HepG2 (cell line): ENCODE data around the gene EVA1A. TPM values are rescaled to one million over a fixed set of nuclear protein-coding genes. Genes with fewer than 3 reads are reported as not detected.

Experiments used
- ATAC-seq: fragments of 200-7000 bp; cut with Tn5 transposase; 3 replicates; pipeline ENCODE4 v1.9.1; 2020; ENCODE audit warnings: mild to moderate bottlenecking, moderate library complexity
- BruUV-seq: library from RNA; stranded (reverse); fragments of 400-500 nt; replicated peaks from 2 replicates; lab custom pipeline; 2021; lab: Mats Ljungman, UMichigan
- CTCF ChIA-PET: fragments of 300-600 bp; formaldehyde crosslinking; extraction: SDS; loops from one replicate; lab custom pipeline; 2021; ENCODE audit warnings: low total read pairs, inconsistent platforms, low intra/inter-chr PET ratio; lab: Yijun Ruan, JAX
- POLR2A ChIA-PET: fragments of 350-600 bp; sonication (Branson Sonifier 250); formaldehyde crosslinking; loops from one replicate; lab custom pipeline; 2020; ENCODE audit warnings: antibody characterized with exemption, inconsistent platforms; lab: Yijun Ruan, JAX
- DNase-seq: peaks from one replicate; pipeline ENCODE4 v3.0.0-alpha.2; 2015; ENCODE audit warnings: low spot score
- FAIRE-seq: peaks from 3 replicates; lab custom pipeline; 2011; peaks lifted over from hg19 to GRCh38; lab: Jason Lieb, UNC
- H2AFZ ChIP-seq: one replicate; pipeline ENCODE4 v1.6.1; 2011; ENCODE audit warnings: low read length, inconsistent platforms
- H3K27ac ChIP-seq: fragments of 300-600 bp; 3 replicates; pipeline ENCODE4 v1.8.0; 2011; ENCODE audit warnings: mixed run types, mild to moderate bottlenecking, mixed read lengths, low read length, inconsistent platforms; ENCODE audit not compliant: insufficient read depth; ENCODE audit errors: extremely low read length
- H3K27me3 ChIP-seq, 2 experiments: fragments of 200-600 bp in 1 of 2; 2 replicates in 1 of 2; 3 replicates in 1 of 2; pipeline versions ENCODE4 v1.6.0 to v1.8.0; 2011; ENCODE audit warnings: low read length in 2 of 2, mild to moderate bottlenecking in 2 of 2, moderate library complexity in 2 of 2, inconsistent platforms in 1 of 2; ENCODE audit not compliant: insufficient read depth in 2 of 2, control insufficient read depth in 1 of 2
- H3K36me3 ChIP-seq, 2 experiments: fragments of 200-600 bp in 1 of 2; replicated peaks in 1 of 2; 2 replicates in 1 of 2; 3 replicates in 1 of 2; pipeline versions ENCODE4 v1.5.1 to v1.8.0; 2011; ENCODE audit warnings: low read length in 2 of 2, inconsistent platforms in 1 of 2; ENCODE audit not compliant: insufficient read depth in 2 of 2, control insufficient read depth in 1 of 2
- H3K4me1 ChIP-seq: 2 replicates; pipeline ENCODE4 v1.5.1; 2012; ENCODE audit warnings: low read length, inconsistent platforms; ENCODE audit not compliant: insufficient read depth
- H3K4me2 ChIP-seq: 2 replicates; pipeline ENCODE4 v1.6.0; 2011; ENCODE audit warnings: low read depth, low read length, inconsistent platforms
- H3K4me3 ChIP-seq, 3 experiments: fragments of 200-600 bp in 1 of 3; sonication (generic), shearing (Covaris generic) in 1 of 3; replicated peaks in 1 of 3; 2 replicates each; pipeline ENCODE4 v1.5.1; 2011 to 2016; ENCODE audit warnings: low read length in 3 of 3, inconsistent platforms in 2 of 3, low read depth in 2 of 3, mild to moderate bottlenecking in 2 of 3, control low read depth in 1 of 3, mixed read lengths in 1 of 3; ENCODE audit not compliant: insufficient read depth in 1 of 3
- H3K79me2 ChIP-seq: one replicate; pipeline ENCODE4 v1.6.1; 2011; ENCODE audit warnings: low read length, inconsistent platforms; ENCODE audit not compliant: insufficient read depth
- H3K9ac ChIP-seq: 2 replicates; pipeline ENCODE4 v1.6.0; 2011; ENCODE audit warnings: mild to moderate bottlenecking, low read depth, low read length, inconsistent platforms; ENCODE audit not compliant: insufficient read depth
- H3K9me3 ChIP-seq: 2 replicates; pipeline ENCODE4 v1.5.1; 2012; ENCODE audit warnings: mild to moderate bottlenecking, low read length
- H4K20me1 ChIP-seq: 2 replicates; pipeline ENCODE4 v1.6.0; 2011; ENCODE audit warnings: inconsistent platforms, mild to moderate bottlenecking, low read length, moderate library complexity; ENCODE audit not compliant: insufficient read depth
- CC2D1A ChIP-seq: sonication (generic); formaldehyde crosslinking; IDR thresholded peaks from 2 replicates; pipeline ENCODE4 v1.8.1; 2023; ENCODE audit warnings: mild to moderate bottlenecking, missing genetic modification reagents
- DZIP1 ChIP-seq: sonication (generic); formaldehyde crosslinking; IDR thresholded peaks from 2 replicates; pipeline ENCODE4 v1.5.0; 2020; ENCODE audit warnings: mild to moderate bottlenecking, missing genetic modification reagents
- FOXP1 ChIP-seq, 2 experiments: fragments of 450-650 bp in 1 of 2; IDR thresholded peaks; 2 replicates each; pipeline ENCODE4 v1.6.1; 2017 to 2018; ENCODE audit warnings: antibody characterized with exemption in 1 of 2
- JUND ChIP-seq: sonication (generic); formaldehyde crosslinking; IDR thresholded peaks from 2 replicates; pipeline ENCODE4 v1.8.0; 2022; ENCODE audit warnings: mild to moderate bottlenecking, missing genetic modification reagents
- RAD21 ChIP-seq: fragments of 450-650 bp; formaldehyde crosslinking; IDR thresholded peaks from 2 replicates; pipeline ENCODE4 v1.5.0; 2020; ENCODE audit warnings: mild to moderate bottlenecking
- REST ChIP-seq, 2 experiments: IDR thresholded peaks; 2 replicates each; pipeline ENCODE4 v1.6.1; 2011 to 2012; ENCODE audit warnings: low read length in 2 of 2, borderline replicate concordance in 1 of 2, low read depth in 1 of 2, mild to moderate bottlenecking in 1 of 2, moderate library complexity in 1 of 2
- SAP130 ChIP-seq: IDR thresholded peaks from 2 replicates; pipeline ENCODE4 v1.6.1; 2016; ENCODE audit warnings: low read depth
- SMC3 ChIP-seq: IDR thresholded peaks from 2 replicates; pipeline ENCODE4 v1.6.1; 2011; ENCODE audit warnings: low read length, improper control_type of control experiment
- STAG1 ChIP-seq: sonication (generic); formaldehyde crosslinking; IDR thresholded peaks from 2 replicates; pipeline ENCODE4 v1.4.0; 2020; ENCODE audit warnings: missing genetic modification reagents
- TCF7L2 ChIP-seq: IDR thresholded peaks from 2 replicates; pipeline ENCODE4 v1.6.1; 2011; ENCODE audit warnings: mild to moderate bottlenecking, low read depth, low read length, moderate library complexity
- ZNF143 ChIP-seq: sonication (generic); formaldehyde crosslinking; IDR thresholded peaks from 2 replicates; pipeline ENCODE4 v1.4.0; 2020; ENCODE audit warnings: missing genetic modification reagents
- ZNF335 ChIP-seq: sonication (generic); formaldehyde crosslinking; IDR thresholded peaks from 2 replicates; pipeline ENCODE4 v1.4.0; 2020; ENCODE audit warnings: missing genetic modification reagents
- ZNF460 ChIP-seq: sonication (generic); formaldehyde crosslinking; IDR thresholded peaks from 2 replicates; pipeline ENCODE4 v1.5.1; 2020; ENCODE audit warnings: missing genetic modification reagents, mild to moderate bottlenecking, borderline replicate concordance
- ZNF572 ChIP-seq: sonication (generic); formaldehyde crosslinking; IDR thresholded peaks from 2 replicates; pipeline ENCODE4 v1.5.1; 2020; ENCODE audit warnings: mild to moderate bottlenecking, missing genetic modification reagents
- ZNF615 ChIP-seq: sonication (generic); formaldehyde crosslinking; IDR thresholded peaks from 2 replicates; pipeline ENCODE4 v1.5.0; 2020; ENCODE audit warnings: mild to moderate bottlenecking, missing genetic modification reagents, borderline replicate concordance
- WGBS: methylation state at CpG from one replicate; pipeline ENCODE4 v1.1.6; 2017; ENCODE audit warnings: low lambda C conversion rate; 5-methylcytosine and 5-hydroxymethylcytosine counted together
- in situ Hi-C: cut with HindIII; loops from 2 replicates; pipeline ENCODE4 v1.10.0; 2017; ENCODE audit warnings: low pct_unique_long_range_greater_than_20kb; ENCODE audit not compliant: extremely low pct_ligation_motif_present
- intact Hi-C: fragments of 100-400 bp; cut with micrococcal nuclease; formaldehyde crosslinking; loops from one replicate; pipeline ENCODE4 v1.10.0; 2022; ENCODE audit not compliant: unreplicated experiment
- polyA plus RNA-seq, 8 experiments: library from polyadenylated mRNA; depleted of rRNA in 3 of 8; stranded (reverse) in 7 of 8; unstranded in 1 of 8; fragments of >200 nt; fragmentation: Illumina TruSeq in 4 of 8; extraction: Trizol in 4 of 8; gene quantifications; 2 replicates each; pipeline versions ENCODE4 v1.2.1 to v1.2.3, GENCODE V29; 2011 to 2016; ENCODE audit warnings: low read depth in 4 of 8, missing spikeins in 1 of 8, mixed read lengths in 1 of 8; ENCODE audit not compliant: insufficient read depth in 1 of 8
- total RNA-seq, 5 experiments: library from RNA; depleted of rRNA; stranded (reverse); fragments of >200 nt; fragmentation: Illumina TruSeq; extraction: Trizol; gene quantifications; 2 replicates each; pipeline ENCODE4 v1.2.3, GENCODE V29; 2016; ENCODE audit warnings: low read depth in 1 of 5

EVA1A gene
- total and polyA plus RNA-seq, 2 of the 13 experiments (the other 11 are each of a cell fraction or from before 2014, with no cell fraction given) = 57.5 to 57.8 TPM

DNA sequence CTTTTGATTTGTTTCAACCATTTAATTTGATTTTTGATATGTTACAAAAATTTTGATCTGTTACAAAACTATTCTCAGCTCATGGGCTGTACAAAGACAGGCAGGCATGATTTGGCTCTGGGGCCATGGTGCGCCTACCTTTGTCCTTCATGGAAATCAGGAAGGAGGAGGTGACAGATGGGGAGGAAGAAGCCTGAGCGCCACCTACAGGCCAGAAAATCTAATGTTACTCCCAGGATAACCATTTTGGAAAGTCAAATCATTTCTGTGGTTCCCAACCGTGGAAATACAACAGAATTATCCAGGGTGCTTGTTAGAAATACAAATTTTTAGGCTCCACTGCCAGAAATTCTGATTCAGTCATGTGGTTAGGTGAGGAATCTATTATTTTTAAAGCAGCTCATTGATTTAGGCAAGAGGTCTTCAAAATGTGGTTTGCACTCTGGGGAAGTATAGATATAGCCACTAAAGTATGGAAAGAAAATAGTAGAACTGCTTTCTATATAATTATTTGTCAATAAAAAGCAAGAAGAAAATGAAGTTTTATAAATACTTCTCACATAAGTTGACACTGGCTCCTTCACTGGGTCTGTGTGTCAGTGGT, 93.9 kb downstream of the EVA1A start (continued):
- TF ChIP-seq REST (IDR thresholded peaks at IDR 0.05; ENCODE audit: borderline replicate concordance in 1 of 2, low read depth in 1 of 2, low read length in 2 of 2) (no peak), TCF7L2 (no peak), ZNF143 (CRISPR knock-in tag) (no peak), ZNF572 (CRISPR knock-in tag) (no peak), ZNF615 (CRISPR knock-in tag) (0 out of 2 replicates have a peak, but pooled peaks have one; percentile 45)
- TF ChIP-seq, all 625 proteins: peak for 12

DNA sequence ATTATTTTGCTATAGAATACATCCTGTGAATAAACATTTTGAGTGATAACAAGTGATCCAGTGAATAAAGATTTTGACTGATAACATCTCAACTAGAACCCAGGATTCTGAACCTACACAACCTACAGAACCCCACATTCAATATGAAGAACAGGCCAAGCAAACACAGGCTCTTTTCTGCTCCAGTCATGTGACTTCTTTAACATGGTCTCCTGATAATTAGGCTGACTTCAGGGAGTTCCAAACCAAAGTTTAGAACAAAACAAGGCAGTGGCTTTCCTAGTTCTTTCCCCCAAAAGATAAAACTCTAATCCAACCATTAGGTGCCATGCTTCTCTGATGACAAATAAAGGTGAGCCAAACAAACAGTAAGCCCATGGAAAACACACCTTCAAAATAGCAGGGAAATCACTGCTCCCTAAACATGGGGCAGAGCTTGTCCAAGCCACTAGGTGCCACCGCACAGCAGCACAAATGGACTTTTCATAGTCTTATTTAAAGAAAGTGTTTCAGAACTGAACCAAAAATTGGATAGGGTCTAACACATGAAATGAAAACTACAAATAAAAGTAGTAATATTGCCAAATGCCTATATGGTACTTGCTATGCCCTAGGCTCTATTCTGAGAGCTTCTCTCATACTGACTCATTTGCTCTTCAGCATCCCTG, 95.3 kb downstream of the EVA1A start:
- CTCF ChIA-PET = interaction anchor here (1.7 to 5.8 kb wide), 4 partner anchors 16 to 162 kb away, joined by 3 to 144 read pairs (median 52); no protein-coding TSS in a partner anchor
- H2AFZ ChIP-seq = no peak overlapping the region
- intact Hi-C loops = loop anchor here (2.0 kb wide), 1 partner anchor 57 kb away; no protein-coding TSS in a partner anchor
- no peaks in the 10 kb centered on the region for H3K9me3 ChIP-seq
- DNase-seq (peak; percentile 61), FAIRE-seq (peak; percentile 15), ATAC-seq (peak; percentile 88)
- no peak overlapping the region for H3K4me3 ChIP-seq
- H4K20me1 ChIP-seq = no peaks in the 10 kb centered on the region
- no peak overlapping the region for H3K9ac ChIP-seq
- no TSS peak for BruUV-seq
- H3K79me2 ChIP-seq = no peaks in the 10 kb centered on the region
- H3K36me3 ChIP-seq = no peaks in the 10 kb centered on the region
- H3K27me3 ChIP-seq = no peaks in the 10 kb centered on the region
- POLR2A ChIA-PET = interaction anchor here (0.8 to 3.4 kb wide), 10 partner anchors 52 to 181 kb away, joined by 3 to 15 read pairs (median 4); partner anchors contain the start of gene MRPL19
- WGBS = 13% methylated on average over 1 of the region's 1 CpG
- H3K4me2 ChIP-seq = no peak overlapping the region
- H3K4me1 ChIP-seq = peaks cover 31% of the 10 kb centered on the region
- no peak overlapping the region for H3K27ac ChIP-seq
- in situ Hi-C loops = loop anchor here (5.0 kb wide), 1 partner anchor 142 kb away; no protein-coding TSS in a partner anchor
- no peak for TF ChIP-seq DZIP1 (CRISPR knock-in tag)
- 0 out of 2 replicates have a peak, but pooled peaks have one; percentile 25 for TF ChIP-seq SAP130 (CRISPR knock-in tag)
- 0 out of 2 replicates have a peak, but pooled peaks have one; percentile 45 for TF ChIP-seq CC2D1A (CRISPR knock-in tag)
- peak; percentile 94 for TF ChIP-seq STAG1 (CRISPR knock-in tag)
- no peak for TF ChIP-seq ZNF460 (CRISPR knock-in tag)
- TF ChIP-seq FOXP1 (IDR thresholded peaks at IDR 0.05) = no peak
- TF ChIP-seq FOXP1 (CRISPR knock-in tag; IDR thresholded peaks at IDR 0.05) = no peak
- peak; percentile 79 for TF ChIP-seq RAD21 (CRISPR knock-in tag)
- no peak for TF ChIP-seq ZNF335
- peak; percentile 85; the same call in 1 of the 2 replicates for TF ChIP-seq SMC3
- no peak for TF ChIP-seq JUND
